Esophagus squamous epithelium (tissue), 4 donors: Measurements from ENCODE around the gene ALDH1L2.
"Not testable (repeated sequence)": the region's sequence is repeated elsewhere in the genome, so short reads cannot be mapped to it uniquely, and the experiment has no call there.

ENCODE experiments used
- POLR2A ChIP-seq, 4 donors: fragments of 450-650 bp; IDR thresholded peaks; one replicate each; pipeline ENCODE4 v1.6.1; 2017; ENCODE audit warnings: antibody characterized with exemption in 4 of 4, mild to moderate bottlenecking in 4 of 4, moderate library complexity in 3 of 4
- TF ChIP-seq, protein P1 (sequence below), 6 experiments: fragments of 450-650 bp in 4 of 6; fragments of 200-600 bp in 2 of 6; sonication (generic) in 2 of 6; IDR thresholded peaks; one replicate each; pipeline ENCODE4 v1.5.1; 2016 to 2019; ENCODE audit warnings: antibody characterized with exemption in 6 of 6, mild to moderate bottlenecking in 4 of 6, moderate library complexity in 4 of 6

- TF ChIP-seq, protein P1, sequence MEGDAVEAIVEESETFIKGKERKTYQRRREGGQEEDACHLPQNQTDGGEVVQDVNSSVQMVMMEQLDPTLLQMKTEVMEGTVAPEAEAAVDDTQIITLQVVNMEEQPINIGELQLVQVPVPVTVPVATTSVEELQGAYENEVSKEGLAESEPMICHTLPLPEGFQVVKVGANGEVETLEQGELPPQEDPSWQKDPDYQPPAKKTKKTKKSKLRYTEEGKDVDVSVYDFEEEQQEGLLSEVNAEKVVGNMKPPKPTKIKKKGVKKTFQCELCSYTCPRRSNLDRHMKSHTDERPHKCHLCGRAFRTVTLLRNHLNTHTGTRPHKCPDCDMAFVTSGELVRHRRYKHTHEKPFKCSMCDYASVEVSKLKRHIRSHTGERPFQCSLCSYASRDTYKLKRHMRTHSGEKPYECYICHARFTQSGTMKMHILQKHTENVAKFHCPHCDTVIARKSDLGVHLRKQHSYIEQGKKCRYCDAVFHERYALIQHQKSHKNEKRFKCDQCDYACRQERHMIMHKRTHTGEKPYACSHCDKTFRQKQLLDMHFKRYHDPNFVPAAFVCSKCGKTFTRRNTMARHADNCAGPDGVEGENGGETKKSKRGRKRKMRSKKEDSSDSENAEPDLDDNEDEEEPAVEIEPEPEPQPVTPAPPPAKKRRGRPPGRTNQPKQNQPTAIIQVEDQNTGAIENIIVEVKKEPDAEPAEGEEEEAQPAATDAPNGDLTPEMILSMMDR (IDR thresholded peaks at IDR 0.05) = not testable (repeated sequence)
- TF ChIP-seq POLR2A (IDR thresholded peaks at IDR 0.05) = not testable (repeated sequence)
These were observed 106.6 kb downstream of the ALDH1L2 start for GRCh38 chr12:104977688-104978087.
